GM19468 (cell line): ENCODE data around the gene SEMA4C.

Experiments
- ATAC-seq: cut with Tn5 transposase; IDR thresholded peaks from one replicate; pipeline ENCODE4 v1.9.1; 2021; ENCODE audit warnings: mild to moderate bottlenecking, moderate library complexity, moderate number of reproducible peaks; ENCODE audit not compliant: unreplicated experiment; ENCODE audit errors: extremely low read depth

SEMA4C gene

DNA sequence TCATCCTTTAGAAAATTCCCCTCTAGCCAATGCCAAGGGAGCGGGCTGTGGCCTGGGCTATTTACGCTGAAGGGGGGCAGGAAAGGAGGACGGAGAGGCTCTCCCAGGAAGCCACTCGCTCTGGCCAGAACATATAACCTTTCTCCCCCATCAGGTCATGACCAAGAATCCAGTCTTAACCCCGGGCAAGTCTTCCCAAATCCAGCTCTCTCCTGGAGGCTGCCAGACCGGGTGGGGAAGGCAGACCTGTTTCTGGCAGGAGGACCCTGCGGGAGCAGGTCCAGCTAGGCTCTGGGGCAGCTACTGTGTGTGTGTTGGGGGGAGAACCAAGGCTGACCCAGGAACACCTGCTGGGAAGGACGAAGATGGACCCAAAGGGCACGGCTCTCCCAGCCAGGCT, 13.4 kb upstream of the SEMA4C start:
- no peak for ATAC-seq

DNA sequence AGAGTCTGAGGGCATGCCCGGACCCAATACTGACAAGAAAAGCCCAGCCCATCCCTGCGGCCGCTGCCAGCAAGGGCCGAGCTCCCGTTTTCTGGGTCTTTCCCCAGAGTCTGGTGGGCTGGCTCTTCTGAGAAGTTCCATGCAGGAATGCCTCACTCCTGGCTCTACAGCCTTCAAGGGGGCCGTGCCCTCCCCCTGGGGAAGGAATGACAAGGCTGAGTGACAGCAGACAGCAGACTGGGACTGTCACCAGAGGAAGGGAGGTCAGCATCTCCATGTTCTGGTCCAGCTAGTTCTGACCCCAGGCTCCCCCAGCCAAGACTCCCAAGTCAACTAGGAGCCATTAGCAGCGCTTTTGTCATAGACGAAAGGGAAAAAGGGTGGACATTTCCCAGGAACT, 13.0 kb upstream of the SEMA4C start:
- no peak for ATAC-seq

DNA sequence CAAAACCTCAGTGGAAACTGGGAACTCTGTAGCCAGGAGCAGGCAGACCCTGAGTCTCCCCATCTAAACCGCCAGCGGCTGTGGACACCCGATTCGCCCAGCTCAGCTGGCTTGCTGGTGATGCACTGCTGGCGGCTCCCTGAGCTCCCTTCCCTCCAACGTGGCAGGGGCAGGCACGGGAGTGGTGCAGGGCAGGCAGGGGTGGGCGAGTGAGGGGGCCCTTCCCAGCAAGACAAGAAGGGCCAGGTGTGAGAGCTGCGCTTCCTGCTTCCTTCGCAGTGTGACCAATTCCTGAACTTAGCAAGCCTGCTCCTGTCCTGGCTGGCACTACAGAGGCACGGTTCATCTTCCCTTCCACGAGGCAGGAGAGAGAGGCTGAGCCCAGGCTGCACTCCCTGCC, 12.3 kb upstream of the SEMA4C start:
- no peak for ATAC-seq

DNA sequence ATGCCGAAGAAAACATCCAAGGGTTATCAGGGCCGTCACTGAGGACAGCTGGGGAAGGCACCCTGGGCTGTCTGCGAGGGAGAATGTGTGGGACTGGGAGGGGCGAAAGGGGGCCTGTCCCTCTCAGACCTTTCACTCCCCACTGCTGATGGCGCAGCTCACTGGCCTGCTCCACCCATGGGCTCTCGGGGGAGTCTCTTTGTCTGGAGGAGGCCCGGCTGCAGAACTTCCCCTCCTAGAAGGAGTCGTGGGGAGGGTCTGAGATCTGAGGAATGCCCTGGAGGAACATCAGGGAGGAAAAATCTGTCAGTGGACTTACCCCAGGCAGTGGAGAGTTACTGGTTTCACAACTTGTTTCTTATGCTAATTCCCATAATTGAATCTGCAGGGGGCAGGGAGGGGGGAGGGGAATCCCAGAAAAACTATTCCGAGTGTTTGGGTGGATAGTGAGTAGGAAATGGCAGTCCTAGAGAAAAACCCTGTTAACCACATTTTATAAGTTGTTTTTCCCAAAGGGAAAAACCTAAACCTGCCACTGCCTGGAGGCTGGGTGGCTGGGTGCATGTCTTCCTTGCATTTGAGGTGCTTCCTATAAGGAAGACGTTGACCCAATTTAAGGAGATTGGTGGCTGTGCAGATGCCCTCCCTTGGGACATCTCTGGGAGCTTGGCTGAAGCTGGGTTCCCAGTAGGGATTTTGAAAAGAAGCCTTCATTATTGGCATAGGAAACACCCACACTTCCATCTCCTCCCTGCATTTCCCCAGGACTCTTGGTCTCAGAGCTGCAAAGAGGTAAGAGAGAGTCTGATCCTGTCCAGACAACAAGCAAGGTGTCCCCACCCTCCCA, 11.7 kb upstream of the SEMA4C start:
- no peak for ATAC-seq

DNA sequence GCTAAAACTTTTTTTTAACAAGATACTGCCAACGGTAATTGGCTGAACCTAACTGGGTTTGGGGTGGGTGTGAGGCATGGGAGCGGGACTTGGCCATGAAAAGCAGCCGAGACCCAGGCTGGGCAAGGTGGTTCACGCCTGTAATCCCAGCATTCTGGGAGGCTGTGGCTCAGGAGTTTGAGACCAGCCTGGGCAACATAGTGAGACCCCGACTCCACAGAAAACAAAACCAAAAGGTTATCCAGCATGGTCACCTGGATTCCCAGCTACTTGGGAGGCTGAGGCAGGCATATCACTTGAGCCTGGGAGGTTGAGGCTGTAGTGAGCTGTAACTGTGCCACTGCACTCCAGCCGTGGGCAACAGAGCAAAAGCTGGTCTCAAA, 11.0 kb upstream of the SEMA4C start:
- no peak for ATAC-seq

DNA sequence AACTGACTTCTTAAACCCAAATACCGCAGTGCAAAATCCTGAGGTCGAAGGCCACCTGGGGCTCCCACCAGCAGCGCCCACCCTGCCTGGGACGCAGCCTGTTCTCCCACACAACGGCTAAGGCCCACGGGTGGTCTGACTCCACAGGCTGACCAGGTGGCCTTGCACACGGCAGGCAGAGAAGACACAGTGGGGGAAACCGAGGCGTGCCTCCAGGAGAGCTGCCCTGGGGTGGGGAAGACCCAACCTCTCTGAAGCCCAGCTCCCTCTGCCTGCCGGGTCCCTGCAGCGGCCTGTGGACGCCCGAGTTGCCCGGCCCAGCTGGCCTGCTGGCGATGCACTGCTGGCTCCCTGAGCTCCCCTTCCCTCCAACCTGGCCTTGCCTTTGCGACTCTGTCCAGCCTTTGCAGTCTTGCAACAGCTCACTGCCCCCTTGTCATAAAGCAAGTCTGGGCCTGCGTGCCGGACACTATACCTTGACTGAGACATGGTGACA, 9.7 kb upstream of the SEMA4C start:
- ATAC-seq: no peak

DNA sequence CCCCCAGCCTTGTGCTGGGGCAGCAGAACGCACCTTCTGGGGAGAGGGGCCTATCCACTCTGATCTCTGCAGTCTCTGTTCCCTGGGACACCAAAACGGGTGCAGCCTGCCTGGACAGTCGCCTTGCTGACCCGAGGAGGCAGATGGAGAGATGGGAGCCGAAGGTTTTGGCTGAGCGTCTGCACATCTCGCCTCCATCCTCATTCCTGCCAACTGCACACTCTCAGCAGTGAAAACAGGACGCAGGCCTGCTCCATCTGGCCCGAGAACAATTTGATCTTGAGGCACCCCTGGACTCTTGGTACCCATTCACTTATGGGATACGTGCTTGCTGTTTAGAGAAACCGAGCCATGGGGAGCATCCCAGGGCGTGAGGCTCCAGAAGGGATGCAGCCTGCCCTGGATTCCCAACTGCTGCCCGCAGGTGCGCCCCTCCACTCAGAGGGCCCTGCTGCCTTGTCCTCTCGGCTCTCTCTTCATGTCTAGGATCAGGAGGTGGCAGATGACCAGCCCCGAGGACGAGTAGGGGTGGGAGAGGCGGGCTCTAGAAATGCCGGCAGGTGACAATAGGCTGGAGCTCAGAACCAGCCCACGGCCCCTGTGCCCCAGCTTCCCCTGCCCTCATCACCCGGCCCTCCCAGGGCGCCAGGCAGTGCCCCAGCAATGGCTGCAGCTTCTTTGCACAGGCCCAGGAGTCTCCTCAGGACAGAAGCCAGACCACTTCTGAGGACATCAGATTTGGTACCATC, 9.1 kb upstream of the SEMA4C start:
- no peak for ATAC-seq

DNA sequence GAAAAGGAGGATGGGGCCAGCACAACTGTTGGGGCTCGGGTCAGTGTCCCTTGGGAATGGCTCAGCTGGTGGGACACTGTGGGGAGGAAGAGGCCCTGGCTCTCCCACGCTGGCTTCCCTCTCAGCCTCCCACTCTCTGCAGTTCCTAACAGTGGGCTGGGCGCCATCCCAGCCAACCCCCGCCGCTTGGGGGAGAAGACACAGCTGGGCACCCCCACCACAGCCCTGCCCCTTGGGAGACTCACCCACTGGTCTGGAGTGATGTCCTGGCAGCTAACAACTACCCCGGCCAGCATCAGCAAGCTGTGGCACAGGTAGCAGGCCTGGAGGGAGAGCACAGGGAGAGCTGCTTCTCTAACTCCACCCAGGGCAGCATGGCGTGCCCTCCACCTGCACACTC, 8.3 kb upstream of the SEMA4C start:
- no peak for ATAC-seq

DNA sequence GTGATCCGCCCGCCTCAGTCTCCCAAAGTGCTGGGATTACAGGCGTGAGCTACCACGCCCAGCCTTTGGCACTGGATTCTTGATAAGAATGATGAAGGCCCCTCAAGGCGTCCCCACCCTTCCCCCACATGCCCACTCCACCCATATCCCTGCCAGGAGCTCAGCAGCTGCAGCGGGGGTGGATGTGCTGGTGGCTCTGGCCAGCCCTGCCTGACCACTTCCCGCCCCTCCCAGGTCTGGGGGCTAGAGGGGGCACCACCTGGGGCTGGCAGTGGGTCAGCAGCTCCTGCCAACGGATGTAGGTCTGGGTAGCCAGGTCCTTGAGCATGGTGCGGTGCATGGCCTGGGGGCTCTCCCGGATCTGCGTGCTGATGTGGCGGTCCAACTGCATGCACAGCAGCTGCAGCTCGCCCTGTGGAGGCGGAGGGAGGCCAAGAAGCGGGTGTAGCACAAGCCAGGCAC, 7.8 kb upstream of the SEMA4C start:
- ATAC-seq: no peak

DNA sequence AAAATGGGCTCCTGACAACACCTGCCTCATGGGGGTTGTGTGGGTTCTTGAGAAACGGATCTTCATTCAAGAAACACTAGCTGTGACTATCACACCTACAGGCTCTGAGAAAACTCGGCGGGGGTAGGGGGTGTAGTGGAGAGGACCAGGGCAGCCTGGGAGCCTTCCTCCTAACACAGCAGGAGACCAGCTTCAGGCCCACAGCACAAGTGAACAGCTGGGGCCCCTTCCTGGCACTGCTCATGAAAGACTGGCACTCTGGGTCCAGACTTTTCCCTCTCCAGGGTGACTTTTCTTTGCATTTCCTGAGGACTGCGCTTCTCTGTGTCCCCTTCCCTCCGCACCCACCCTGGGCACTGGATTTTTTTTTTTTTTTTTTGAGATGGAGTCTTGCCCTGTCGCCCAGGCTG, 7.2 kb upstream of the SEMA4C start:
- no peak for ATAC-seq

DNA sequence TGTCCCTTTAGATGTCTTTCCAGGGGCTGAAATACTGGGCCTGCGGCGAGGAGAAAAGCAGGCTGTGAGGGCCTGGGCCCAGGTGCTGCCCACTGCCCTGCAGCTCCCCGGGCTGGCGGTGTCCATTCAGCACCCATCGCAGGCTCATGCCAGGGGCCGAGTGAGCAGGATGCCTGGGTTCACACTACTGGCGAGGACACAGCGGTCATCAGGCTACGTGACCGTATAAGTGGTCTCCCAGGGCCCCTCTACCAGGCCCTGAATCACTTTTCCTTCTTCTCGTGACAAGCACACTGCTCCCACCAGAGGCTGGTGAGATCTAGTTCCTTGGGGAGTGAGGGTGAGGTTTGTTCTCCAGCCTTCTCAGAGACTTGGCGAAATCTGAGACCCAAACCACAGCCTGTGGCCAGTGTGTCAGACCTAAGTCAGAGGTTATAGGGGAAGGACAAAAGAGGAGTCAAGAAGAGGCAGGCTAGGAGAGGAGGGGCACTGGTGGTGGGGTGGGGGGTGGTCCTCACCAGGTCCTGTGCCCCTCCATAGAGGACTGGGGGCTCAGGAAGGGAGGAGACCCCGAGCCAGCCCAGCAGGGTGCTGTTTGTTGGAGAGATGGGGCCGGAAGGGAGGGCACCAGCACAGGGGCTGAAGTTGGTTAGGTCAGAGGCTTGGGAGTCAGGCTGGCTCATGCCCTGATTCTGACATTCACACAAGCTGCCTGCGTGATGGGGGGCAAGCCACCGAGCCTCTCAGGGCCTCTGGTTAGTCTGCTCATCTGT, 6.6 kb upstream of the SEMA4C start:
- no peak for ATAC-seq

DNA sequence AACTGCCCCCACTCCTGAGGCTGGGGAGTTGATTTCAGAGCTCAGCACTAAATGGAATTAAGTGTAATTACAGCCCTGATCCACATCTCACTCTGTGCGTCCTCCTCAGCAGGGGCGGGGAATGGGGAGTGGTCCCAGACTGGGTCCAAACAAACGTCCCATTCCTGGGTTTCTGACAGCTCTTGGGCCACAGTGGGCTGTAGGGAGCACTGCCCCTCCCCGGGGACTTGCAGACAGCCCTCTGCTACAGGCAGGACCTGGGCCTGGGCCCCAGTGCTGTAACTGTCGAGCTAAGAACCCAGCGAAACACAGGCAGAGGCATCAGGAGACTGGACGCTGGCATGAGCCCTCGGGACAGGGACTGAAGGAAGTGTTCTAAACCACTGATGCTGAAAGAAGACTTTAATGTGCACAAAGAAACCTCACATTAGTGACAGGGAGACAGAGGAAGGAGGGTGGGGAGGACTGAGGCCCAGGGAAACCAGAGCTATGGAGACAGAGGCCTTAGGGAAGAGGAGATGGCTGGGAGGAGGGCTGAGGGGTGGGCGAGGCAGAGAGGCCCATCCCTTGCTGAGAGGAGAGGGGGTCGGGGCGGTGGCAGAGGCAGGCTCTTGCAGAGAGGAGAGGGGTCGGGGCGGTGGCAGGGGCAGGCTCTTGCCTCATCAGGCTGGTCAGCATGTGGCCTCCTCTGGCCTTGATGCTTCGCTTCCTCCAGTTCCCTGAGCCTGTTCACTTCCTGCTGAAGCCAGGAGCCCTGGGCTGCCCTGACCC, 5.8 kb upstream of the SEMA4C start:
- no peak for ATAC-seq

DNA sequence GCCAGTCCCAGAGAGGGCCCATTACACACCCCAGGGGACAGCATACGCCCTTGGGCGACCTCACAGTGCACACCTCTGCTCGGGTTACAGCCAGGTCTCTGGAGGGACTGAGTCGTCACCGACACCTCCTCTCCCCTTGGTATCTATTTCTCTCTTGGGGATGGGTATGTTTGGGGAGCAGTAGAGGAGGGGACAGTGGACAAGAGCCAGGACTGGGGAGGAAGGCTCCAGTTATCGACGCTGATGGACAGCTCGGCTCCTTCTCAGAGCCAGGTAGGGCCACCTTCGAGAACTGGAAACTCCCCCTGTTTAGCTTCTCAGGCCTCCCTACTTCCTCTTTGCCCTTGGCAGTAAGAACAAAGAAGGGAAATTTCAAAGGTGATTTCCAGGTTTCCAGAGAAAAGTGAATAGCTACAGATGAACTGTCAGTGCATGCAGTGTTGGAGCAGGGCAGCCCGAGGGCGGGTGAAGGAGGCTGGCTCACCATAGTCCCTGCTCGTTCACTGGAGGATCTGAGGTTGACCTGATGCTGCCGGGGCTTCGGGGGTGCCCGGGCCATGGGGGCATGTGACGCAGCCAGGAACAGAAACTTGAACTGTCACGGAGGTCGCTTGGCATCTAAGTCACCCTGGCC, 4.4 kb upstream of the SEMA4C start:
- ATAC-seq: no peak

DNA sequence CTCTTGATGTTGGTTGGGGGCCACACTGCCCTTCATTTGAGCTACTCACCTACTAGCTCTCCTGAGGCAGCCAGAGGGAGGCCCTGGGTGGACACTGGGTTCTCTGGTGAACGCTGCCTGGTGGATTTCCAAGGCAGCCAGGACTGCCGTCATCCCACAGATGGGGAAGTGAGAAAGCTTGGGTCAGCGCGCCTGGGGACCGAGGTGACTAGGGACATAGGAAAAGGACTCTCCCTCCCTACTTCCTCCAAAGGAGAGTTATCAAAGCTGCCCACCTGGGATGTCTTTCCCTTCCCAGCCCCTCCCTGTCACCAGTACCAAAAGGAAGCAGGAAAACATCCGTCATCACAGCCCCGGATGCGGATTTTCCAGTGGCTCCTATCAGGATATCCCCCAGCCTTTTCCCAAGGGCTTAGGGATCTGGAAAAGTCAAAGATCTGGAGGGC, 3.8 kb upstream of the SEMA4C start:
- ATAC-seq: no peak

DNA sequence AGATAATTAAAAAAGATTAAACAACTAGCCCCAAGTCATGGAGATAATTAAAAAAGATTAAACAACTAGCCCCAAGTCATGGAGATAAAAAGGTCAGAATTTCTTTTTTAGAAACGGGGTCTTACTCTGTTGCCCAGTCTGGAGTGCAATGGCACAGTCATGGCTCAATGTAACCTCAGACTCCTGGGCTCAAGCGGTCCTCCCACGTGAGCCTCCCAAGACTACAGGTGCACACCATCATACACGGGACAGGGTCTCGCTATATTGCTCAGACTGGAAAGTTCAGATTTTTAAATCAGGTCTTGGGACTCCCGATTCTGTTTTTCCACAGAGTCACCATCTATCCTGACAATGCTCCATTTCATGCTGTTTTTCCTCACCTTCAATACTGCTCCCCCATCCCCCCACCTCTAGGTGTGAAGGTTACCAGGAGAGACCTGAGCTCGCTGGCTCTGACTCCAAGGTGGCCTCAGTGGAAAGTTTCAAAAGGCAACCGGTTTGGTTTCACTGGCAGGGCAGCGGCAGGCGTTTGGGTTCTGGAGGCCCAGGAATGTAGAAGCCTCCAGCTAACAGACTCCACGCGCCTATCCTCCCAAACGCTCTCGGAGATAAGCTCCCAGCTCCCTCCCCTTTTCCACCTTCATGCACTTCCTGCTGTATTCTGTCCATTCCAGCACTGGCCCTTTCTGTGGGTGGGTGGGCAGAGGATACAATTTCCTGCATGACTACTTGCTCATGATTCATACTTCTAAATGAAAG, 2.9 kb upstream of the SEMA4C start:
- no peak for ATAC-seq

DNA sequence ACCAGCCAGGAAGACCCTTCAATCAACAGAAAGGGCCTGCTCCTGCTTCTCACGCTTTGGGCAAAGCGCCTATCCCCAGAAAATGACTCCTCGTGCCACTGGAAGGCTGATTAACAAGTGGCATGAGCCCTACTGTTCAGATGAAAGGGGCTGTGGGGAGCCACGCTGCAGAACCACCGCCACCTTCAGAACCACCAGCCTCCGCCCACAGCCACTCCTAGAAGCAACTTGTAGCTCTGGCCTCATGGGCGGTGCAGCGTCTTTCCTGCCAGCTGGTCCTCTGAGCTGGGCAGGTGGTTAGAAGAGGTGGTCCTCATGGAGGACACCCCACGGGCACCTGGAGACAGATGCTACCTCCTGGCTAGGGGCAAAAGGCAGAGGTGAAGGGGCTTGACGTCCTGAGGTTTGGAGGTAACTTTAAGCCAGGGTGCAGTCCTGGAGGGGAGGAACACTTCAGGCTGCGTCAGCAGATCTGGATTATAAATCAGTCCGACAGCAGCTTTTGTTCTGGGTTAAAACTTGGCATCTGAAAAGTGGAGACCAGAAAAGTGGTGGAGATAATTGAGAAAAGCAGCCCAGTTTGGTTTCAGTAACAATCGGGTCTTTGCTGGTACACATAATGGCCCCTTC, 861 bp upstream of the SEMA4C start:
- no peak for ATAC-seq

DNA sequence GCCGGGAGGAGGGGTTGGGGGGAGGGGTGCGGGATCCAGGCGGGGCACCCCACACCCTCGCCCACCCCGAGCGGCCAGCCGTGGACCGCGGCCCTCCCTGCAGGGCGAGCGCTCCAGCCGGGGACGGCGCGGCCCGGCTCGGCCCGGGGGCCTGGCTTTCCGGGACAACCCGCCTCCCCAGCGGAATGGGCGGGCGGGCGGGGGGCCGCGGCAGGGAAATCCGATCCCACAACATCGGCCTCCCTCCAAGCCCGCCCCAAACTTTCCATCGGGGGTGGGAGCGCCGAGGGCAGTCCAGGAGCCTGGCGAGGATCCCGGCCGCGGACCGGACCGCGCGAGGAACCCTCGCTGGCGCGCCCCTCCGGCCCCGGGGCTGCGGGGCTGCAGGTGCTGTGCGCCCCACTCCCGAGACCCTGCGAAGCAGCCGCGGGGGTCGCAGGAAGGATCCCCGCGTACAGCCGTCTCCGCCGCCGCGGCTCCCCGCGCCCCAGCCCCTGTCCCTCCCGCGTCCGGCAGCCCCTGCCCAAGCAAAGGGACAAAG, 529 bp downstream of the SEMA4C start:
- no peak for ATAC-seq
